K562 (cell line): Measurements from ENCODE around the gene TLR8. TPM values are rescaled to one million over a fixed set of nuclear protein-coding genes. Genes with fewer than 3 reads are reported as not detected.

Experiments
- BCL6 ChIP-seq: fragments of 250-450 bp; sonication (Bioruptor Pico); IDR thresholded peaks from 2 replicates; pipeline ENCODE4 v1.4.0; 2020
- CHD4 ChIP-seq: fragments of 200-600 bp; sonication (generic); IDR thresholded peaks from 3 replicates; pipeline ENCODE4 v1.6.1; 2012; ENCODE audit warnings: low read depth, mild to moderate bottlenecking, mixed read lengths, low read length, inconsistent platforms; ENCODE audit not compliant: insufficient read depth, insufficient replicate concordance, poor library complexity, severe bottlenecking
- CSDE1 ChIP-seq, 2 experiments: fragments of 450-650 bp; IDR thresholded peaks; 2 replicates each; pipeline ENCODE4 v1.6.1; 2016; ENCODE audit warnings: mild to moderate bottlenecking in 1 of 2
- CTBP1 ChIP-seq: fragments of 450-650 bp; IDR thresholded peaks from 2 replicates; pipeline ENCODE4 v1.6.1; 2016; ENCODE audit warnings: borderline replicate concordance
- HSF4 ChIP-seq: fragments of 250-450 bp; sonication (Bioruptor Pico); IDR thresholded peaks from 2 replicates; pipeline ENCODE4 v2.1.2; 2022; ENCODE audit warnings: mild to moderate bottlenecking, moderate library complexity, borderline replicate concordance
- JUND ChIP-seq, 2 experiments: IDR thresholded peaks; 2 replicates in 1 of 2; 3 replicates in 1 of 2; pipeline ENCODE4 v1.6.1; 2011; ENCODE audit warnings: borderline replicate concordance in 2 of 2, low read depth in 2 of 2, low read length in 2 of 2, improper control_type of control experiment in 1 of 2, missing biosample characterization in 1 of 2, missing genetic modification characterization in 1 of 2, missing genetic modification reagents in 1 of 2
- KLF13 ChIP-seq: fragments of 450-650 bp; IDR thresholded peaks from 2 replicates; pipeline ENCODE4 v1.6.1; 2016; ENCODE audit warnings: missing genetic modification characterization, low read depth, mild to moderate bottlenecking, missing compliant biosample characterization, moderate library complexity, borderline replicate concordance
- L3MBTL2 ChIP-seq: fragments of 450-650 bp; IDR thresholded peaks from 2 replicates; pipeline ENCODE4 v1.6.1; 2016; ENCODE audit warnings: mild to moderate bottlenecking, moderate library complexity
- MBD2 ChIP-seq: sonication (generic); IDR thresholded peaks from 2 replicates; pipeline ENCODE4 v1.6.1; 2016; ENCODE audit warnings: low read depth, borderline replicate concordance
- MCM7 ChIP-seq, 2 experiments: fragments of 450-650 bp; IDR thresholded peaks; 2 replicates each; pipeline ENCODE4 v1.6.1; 2016 to 2018
- RCOR1 ChIP-seq, 2 experiments: IDR thresholded peaks; 2 replicates each; pipeline ENCODE4 v1.6.1; 2012; ENCODE audit warnings: low read depth in 2 of 2, low read length in 2 of 2, borderline replicate concordance in 1 of 2, improper control_type of control experiment in 1 of 2
- SFPQ ChIP-seq: fragments of 200-400 bp; formaldehyde crosslinking; IDR thresholded peaks from 2 replicates; pipeline ENCODE4 v1.6.1; 2017; ENCODE audit warnings: mild to moderate bottlenecking, low read depth, low read length, moderate library complexity
- STAT5A ChIP-seq: IDR thresholded peaks from 2 replicates; pipeline ENCODE4 v1.6.1; 2012; ENCODE audit warnings: low read length, inconsistent platforms, borderline replicate concordance
- ZNF165 ChIP-seq: fragments of 250-450 bp; sonication (Bioruptor Pico); IDR thresholded peaks from 2 replicates; pipeline ENCODE4 v1.4.0; 2020; ENCODE audit warnings: borderline replicate concordance
- ZNF324 ChIP-seq: fragments of 250-450 bp; sonication (Bioruptor Pico); IDR thresholded peaks from 2 replicates; pipeline ENCODE4 v1.4.0; 2020; ENCODE audit warnings: mild to moderate bottlenecking
- ZNF583 ChIP-seq: fragments of 250-450 bp; sonication (Bioruptor Pico); IDR thresholded peaks from 2 replicates; pipeline ENCODE4 v1.4.0; 2020
- ZSCAN29 ChIP-seq: fragments of 450-650 bp; IDR thresholded peaks from 2 replicates; pipeline ENCODE4 v1.6.1; 2017
- polyA plus RNA-seq, 8 experiments: library from polyadenylated mRNA; depleted of rRNA in 4 of 8; stranded (reverse) in 5 of 8; unstranded in 3 of 8; fragments of >200 nt; fragmentation: Nextera tagmentation in 2 of 8; fragmentation: Illumina TruSeq in 1 of 8; extraction: Ambion mirVana in 2 of 8; extraction: Trizol in 1 of 8; gene quantifications; 2 replicates each; pipeline versions ENCODE4 v1.2.1 to v1.2.3, GENCODE V29; 2011 to 2014; ENCODE audit warnings: inconsistent platforms in 1 of 8, missing spikeins in 1 of 8
- total RNA-seq, 7 experiments: library from RNA; depleted of rRNA in 6 of 7; stranded (reverse); fragments of >200 nt in 6 of 7; fragmentation: Illumina TruSeq in 2 of 7; extraction: Trizol in 2 of 7; gene quantifications; 2 replicates each; pipeline versions ENCODE4 v1.2.1 to v1.2.3, GENCODE V29; 2011 to 2021; ENCODE audit warnings: low replicate concordance in 1 of 7
- TF ChIP-seq, protein P1 (sequence below), 2 experiments: fragments of 250-450 bp in 1 of 2; fragments of 450-650 bp in 1 of 2; sonication (Bioruptor Pico) in 1 of 2; IDR thresholded peaks; 2 replicates each; pipeline versions ENCODE4 v1.6.1 to v1.8.0; 2016 to 2021; ENCODE audit warnings: mild to moderate bottlenecking in 2 of 2, moderate library complexity in 2 of 2, missing compliant biosample characterization in 1 of 2, missing genetic modification characterization in 1 of 2
- TF ChIP-seq, protein P2 (sequence below): fragments of 450-650 bp; IDR thresholded peaks from 2 replicates; pipeline ENCODE4 v1.6.1; 2017; ENCODE audit warnings: antibody characterized with exemption, mild to moderate bottlenecking

TLR8 gene
- total and polyA plus RNA-seq, 9 of the 15 experiments (the other 6 are each of a cell fraction or from before 2014, with no cell fraction given): not detected

GRCh38 chrX:12955882-12956703 lies 49.7 kb downstream of the TLR8 start (continued):
- TF ChIP-seq, protein P1, sequence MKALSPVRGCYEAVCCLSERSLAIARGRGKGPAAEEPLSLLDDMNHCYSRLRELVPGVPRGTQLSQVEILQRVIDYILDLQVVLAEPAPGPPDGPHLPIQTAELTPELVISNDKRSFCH (CRISPR knock-in tag; IDR thresholded peaks at IDR 0.05): 0 out of 2 replicates have a peak, but pooled peaks have one; percentile 4
- TF ChIP-seq, protein P1 (tag; IDR thresholded peaks at IDR 0.05): peak; percentile 98
- TF ChIP-seq ZSCAN29: no peak
- no peak for TF ChIP-seq SFPQ
- TF ChIP-seq MBD2: no peak
- TF ChIP-seq KLF13 (tag): peak; percentile 84
- peak; percentile 54; the same call in 1 of the 2 replicates for TF ChIP-seq BCL6 (CRISPR knock-in tag)
- TF ChIP-seq L3MBTL2: peak; percentile 98
- TF ChIP-seq ZNF165 (CRISPR knock-in tag): peak; percentile 90
- peak; percentile 82 for TF ChIP-seq JUND (IDR thresholded peaks at IDR 0.05; ENCODE audit: borderline replicate concordance, low read depth, low read length)
- TF ChIP-seq JUND (tag; IDR thresholded peaks at IDR 0.05; ENCODE audit: borderline replicate concordance, low read depth, low read length): peak; percentile 69; the same call in 1 of the 3 replicates
- TF ChIP-seq RCOR1 (IDR thresholded peaks at IDR 0.05; ENCODE audit: borderline replicate concordance in 1 of 2, low read depth in 2 of 2, low read length in 2 of 2): peak in 1 of 2 experiments; percentile 66; a peak in 1 of 4 replicates
- TF ChIP-seq ZNF324: peak; percentile 50; the same call in 1 of the 2 replicates
- TF ChIP-seq CTBP1: peak; percentile 40; the same call in 1 of the 2 replicates
- TF ChIP-seq, protein P2, sequence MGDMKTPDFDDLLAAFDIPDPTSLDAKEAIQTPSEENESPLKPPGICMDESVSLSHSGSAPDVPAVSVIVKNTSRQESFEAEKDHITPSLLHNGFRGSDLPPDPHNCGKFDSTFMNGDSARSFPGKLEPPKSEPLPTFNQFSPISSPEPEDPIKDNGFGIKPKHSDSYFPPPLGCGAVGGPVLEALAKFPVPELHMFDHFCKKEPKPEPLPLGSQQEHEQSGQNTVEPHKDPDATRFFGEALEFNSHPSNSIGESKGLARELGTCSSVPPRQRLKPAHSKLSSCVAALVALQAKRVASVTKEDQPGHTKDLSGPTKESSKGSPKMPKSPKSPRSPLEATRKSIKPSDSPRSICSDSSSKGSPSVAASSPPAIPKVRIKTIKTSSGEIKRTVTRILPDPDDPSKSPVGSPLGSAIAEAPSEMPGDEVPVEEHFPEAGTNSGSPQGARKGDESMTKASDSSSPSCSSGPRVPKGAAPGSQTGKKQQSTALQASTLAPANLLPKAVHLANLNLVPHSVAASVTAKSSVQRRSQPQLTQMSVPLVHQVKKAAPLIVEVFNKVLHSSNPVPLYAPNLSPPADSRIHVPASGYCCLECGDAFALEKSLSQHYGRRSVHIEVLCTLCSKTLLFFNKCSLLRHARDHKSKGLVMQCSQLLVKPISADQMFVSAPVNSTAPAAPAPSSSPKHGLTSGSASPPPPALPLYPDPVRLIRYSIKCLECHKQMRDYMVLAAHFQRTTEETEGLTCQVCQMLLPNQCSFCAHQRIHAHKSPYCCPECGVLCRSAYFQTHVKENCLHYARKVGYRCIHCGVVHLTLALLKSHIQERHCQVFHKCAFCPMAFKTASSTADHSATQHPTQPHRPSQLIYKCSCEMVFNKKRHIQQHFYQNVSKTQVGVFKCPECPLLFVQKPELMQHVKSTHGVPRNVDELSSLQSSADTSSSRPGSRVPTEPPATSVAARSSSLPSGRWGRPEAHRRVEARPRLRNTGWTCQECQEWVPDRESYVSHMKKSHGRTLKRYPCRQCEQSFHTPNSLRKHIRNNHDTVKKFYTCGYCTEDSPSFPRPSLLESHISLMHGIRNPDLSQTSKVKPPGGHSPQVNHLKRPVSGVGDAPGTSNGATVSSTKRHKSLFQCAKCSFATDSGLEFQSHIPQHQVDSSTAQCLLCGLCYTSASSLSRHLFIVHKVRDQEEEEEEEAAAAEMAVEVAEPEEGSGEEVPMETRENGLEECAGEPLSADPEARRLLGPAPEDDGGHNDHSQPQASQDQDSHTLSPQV: peak; percentile 99
- no peak for TF ChIP-seq MCM7 (IDR thresholded peaks at IDR 0.05)
- no peak for TF ChIP-seq STAT5A
- peak; percentile 84 for TF ChIP-seq HSF4
- TF ChIP-seq ZNF583 (CRISPR knock-in tag): peak; percentile 92
- TF ChIP-seq CHD4: no peak
- no peak for TF ChIP-seq CSDE1 (IDR thresholded peaks at IDR 0.05)
